ENCODE results near the gene HAUS7.

The HAUS7 gene

DNA sequence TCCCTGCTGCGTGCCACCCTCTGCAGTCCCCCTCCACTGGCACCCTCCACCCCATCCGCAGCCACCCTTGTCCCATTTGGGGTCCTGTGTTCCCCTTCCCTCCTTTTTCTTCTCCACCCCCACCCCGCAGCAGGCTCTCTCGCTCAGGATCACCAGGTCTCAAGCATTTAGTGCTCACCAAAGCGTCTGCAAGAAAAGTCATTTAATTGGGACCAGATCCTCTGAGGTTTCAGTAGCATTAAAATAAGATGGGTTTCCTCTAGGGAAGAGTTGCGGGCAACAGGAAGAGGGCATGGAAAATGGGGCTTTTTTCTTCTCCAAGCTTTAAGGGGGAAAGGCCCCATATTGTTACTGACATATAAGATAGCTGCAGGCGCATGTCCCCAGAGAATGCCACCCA lies 4.9 kb upstream of the HAUS7 start:
- no peak for FAIRE-seq
- TF ChIP-seq POLR2A (IDR thresholded peaks at IDR 0.05; ENCODE audit: low read depth, low read length) (no peak), TAF1 (IDR thresholded peaks at IDR 0.05; ENCODE audit: borderline replicate concordance, low read depth, low read length) (no peak), POLR2AphosphoS5 (IDR thresholded peaks at IDR 0.05; ENCODE audit: low read depth, low read length) (no peak)
- DNase-seq (ENCODE audit: insufficient read length) = no peak

DNA sequence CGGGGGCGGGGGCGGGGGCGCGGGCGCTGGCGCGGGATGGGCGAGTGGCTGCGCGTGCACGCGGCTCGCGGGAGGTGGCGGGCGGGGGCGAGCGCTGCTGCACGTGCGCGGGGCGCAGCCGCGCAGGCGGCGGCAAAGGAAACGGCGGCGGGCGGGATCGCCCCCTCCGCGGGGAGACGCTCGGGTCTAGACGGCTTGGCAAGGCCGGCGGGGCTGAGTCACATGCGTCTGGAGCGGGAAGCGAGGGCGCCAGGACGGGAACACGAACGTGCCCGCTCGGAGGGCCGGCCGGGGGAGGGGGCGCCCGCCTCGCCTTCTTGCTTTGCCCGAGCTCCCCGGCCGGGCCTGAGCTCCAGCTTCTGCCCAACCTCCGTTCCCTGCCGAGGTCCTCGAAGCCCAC lies 4.3 kb upstream of the HAUS7 start:
- DNase-seq (ENCODE audit: insufficient read length) (no peak), FAIRE-seq (no peak)
- no peak for TF ChIP-seq POLR2A (IDR thresholded peaks at IDR 0.05; ENCODE audit: low read depth, low read length)
- TF ChIP-seq TAF1 (IDR thresholded peaks at IDR 0.05; ENCODE audit: borderline replicate concordance, low read depth, low read length) = no peak
- no peak for TF ChIP-seq POLR2AphosphoS5 (IDR thresholded peaks at IDR 0.05; ENCODE audit: low read depth, low read length)

DNA sequence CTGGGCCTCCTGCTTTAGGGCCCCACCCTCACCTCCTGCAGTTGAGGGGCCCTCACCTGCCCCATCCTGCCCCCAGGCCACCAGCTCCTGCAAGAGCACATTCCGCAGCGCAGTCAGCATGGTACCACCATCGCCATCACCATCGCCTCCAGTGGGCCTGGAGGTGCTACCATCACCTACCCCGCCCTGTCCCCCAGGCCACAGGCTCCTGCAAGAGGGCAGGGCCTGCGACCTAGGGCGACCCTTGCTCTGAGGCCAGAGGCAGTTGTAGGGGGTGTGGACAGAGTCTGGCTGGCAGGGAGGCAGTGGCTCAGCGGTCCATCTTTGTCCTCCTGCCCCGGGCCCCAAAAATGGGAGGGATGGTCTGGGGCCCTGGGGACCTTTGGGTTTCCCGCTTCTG lies 3.9 kb upstream of the HAUS7 start:
- DNase-seq (ENCODE audit: insufficient read length) = no peak
- no peak for FAIRE-seq
- TF ChIP-seq POLR2AphosphoS5 (IDR thresholded peaks at IDR 0.05; ENCODE audit: low read depth, low read length) (no peak), POLR2A (IDR thresholded peaks at IDR 0.05; ENCODE audit: low read depth, low read length) (no peak), TAF1 (IDR thresholded peaks at IDR 0.05; ENCODE audit: borderline replicate concordance, low read depth, low read length) (no peak)

DNA sequence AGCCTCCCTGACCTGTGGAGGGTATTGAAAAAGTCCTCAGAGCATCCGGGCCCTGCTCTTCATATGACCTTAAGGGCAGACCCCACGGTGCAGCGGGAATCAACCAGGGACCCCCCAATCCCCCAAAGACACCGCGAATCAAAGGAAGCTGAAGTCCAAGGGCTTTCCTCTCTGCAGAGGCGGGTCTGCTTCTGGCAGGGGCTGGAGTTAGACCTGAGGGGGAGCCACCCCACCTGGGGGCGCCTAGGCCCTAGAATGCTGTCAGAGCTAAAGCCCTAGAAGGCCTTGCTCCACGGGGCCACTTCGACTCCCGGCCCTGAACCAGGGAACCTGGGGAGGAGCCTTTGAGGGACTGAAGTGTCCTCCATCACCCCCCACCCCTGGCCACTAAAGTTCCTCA lies 2.8 kb upstream of the HAUS7 start:
- no peak for TF ChIP-seq POLR2A (IDR thresholded peaks at IDR 0.05; ENCODE audit: low read depth, low read length)
- TF ChIP-seq POLR2AphosphoS5 (IDR thresholded peaks at IDR 0.05; ENCODE audit: low read depth, low read length) = no peak
- TF ChIP-seq TAF1 (IDR thresholded peaks at IDR 0.05; ENCODE audit: borderline replicate concordance, low read depth, low read length) = no peak
- FAIRE-seq (no peak), DNase-seq (ENCODE audit: insufficient read length) (no peak)

DNA sequence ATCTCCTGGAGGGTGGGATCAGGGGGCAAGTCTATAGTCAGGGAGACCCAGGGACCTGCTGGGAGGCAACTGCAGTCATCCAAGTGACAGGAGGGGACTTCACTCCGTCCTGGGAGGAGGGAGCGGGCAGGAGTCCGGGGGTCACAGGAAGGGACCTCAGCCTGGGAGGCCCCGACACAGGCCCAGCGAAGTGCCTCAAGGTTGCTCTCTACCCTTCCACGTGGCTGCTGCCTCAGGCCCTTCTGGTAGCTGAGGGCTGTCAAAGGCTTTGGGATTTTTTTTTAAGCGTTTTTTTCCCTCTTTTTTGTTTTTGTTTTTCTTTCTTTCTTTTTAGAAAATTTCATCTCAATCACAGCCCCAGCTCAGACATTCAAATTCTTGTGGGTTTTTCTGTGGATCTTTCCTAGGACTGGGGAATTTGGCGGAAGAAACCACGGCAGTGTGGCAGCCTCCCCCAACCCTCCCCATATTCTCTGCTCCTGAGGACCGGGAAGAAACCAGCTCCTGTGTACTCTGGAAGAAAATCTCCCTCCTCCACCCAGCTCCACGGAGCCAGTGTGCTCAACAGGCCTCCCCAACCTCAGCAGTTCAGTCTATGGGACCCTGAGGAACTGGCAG lies 1.4 kb upstream of the HAUS7 start:
- DNase-seq (ENCODE audit: insufficient read length) (no peak), FAIRE-seq (no peak)
- no peak for TF ChIP-seq TAF1 (IDR thresholded peaks at IDR 0.05; ENCODE audit: borderline replicate concordance, low read depth, low read length)

DNA sequence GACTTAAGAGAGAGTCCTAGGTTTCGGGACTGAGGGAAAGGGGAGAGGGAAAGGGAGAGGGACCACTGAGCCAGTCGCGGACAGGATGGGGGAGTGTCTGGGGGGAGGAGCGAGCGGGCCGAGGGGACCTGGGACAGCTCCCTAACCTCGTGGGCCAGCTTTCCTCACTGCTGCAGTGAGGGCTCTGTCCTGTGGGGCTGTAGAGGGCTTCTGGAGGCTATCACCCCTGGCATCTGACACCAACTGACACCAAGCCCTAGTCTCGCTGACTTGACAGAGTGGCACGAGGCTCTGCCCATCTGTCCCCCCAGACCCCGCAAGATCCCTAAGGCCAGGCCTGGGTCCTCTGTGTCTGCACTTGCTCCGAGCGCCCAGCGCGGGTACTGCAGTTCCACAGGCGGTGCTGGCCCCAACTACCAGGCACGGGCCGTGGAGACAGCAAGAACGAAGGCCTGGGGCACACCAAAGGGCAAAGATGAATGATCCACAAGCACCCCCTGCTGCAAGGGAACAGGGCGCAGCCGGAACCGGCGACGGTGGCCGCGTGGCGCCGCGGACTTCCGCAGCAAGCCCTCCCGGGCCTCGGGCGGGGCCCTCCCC lies 465 bp downstream of the HAUS7 start:
- DNase-seq (ENCODE audit: insufficient read length) = no peak
- FAIRE-seq = peak; percentile 50
- TF ChIP-seq POLR2AphosphoS5 (IDR thresholded peaks at IDR 0.05; ENCODE audit: low read depth, low read length) = no peak
- no peak for TF ChIP-seq POLR2A (IDR thresholded peaks at IDR 0.05; ENCODE audit: low read depth, low read length)
- TF ChIP-seq TAF1 (IDR thresholded peaks at IDR 0.05; ENCODE audit: borderline replicate concordance, low read depth, low read length) = no peak

DNA sequence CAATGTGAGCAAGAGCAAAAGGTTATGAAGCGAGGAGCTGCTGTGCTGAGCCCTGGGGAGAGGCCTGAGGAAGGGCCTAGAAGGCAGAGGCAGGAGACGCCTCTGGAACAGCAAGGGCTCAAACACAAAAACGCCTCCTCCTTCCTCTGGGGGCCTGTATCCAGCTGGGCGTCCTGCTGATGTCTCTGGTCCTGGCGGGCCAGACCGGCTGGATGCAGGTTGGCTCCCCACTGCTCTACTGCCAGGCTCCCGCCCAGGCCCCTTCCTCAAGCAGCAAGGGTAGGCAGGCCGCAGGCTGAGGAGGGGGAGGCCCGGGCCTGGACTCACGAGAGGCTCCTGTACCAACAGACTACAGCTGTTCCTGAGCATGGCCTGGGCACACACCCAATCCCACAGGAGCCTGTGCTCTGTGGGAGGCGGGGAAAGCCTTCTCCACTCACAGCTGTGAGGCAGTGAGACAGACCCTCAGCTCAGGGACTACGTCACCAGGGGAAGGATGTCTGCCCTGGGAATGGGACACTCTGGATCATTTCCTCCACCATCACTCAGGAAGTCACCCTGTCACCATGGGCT lies 2.3 kb downstream of the HAUS7 start:
- DNase-seq (ENCODE audit: insufficient read length) (no peak), FAIRE-seq (no peak)

DNA sequence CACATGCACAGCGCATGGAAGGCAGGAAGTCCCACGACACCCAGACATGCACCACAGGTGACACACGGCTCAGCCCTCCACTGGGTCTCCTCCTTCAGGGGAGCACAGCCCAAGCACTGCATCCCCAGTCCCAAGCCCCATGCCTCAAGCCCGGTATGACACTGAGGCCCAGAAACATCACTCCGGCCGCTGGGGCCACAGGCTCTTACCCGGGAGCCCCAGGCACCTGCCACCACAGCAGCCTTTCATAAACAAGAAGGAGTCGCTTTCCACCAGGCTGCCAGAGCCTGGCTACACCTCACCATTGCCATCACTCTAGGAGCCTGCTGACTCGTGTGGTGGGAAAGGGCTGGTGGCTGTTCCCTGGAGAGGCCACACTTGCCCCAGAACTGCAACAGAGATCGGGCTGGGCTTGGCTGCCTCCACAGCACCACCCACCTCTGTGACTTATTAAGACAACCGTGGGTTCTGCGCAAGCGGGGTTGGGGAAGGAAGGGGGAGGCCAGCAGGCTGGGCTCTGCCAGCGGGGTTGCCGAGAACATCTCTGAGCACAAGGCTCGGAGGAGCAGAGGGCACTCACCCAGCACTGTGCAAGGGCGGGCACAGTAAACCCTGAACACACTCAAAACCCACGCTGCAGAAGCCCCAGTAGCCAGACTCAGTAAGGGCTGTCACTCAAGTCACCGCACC lies 4.5 kb downstream of the HAUS7 start:
- FAIRE-seq = no peak
- no peak for DNase-seq (ENCODE audit: insufficient read length)
- TF ChIP-seq POLR2AphosphoS5 (IDR thresholded peaks at IDR 0.05; ENCODE audit: low read depth, low read length) = no peak
- TF ChIP-seq TAF1 (IDR thresholded peaks at IDR 0.05; ENCODE audit: borderline replicate concordance, low read depth, low read length) = no peak
- no peak for TF ChIP-seq POLR2A (IDR thresholded peaks at IDR 0.05; ENCODE audit: low read depth, low read length)

More for the DNA sequence above, 2.3 kb downstream of the HAUS7 start:
- TF ChIP-seq POLR2AphosphoS5 (IDR thresholded peaks at IDR 0.05; ENCODE audit: low read depth, low read length) (no peak), TAF1 (IDR thresholded peaks at IDR 0.05; ENCODE audit: borderline replicate concordance, low read depth, low read length) (no peak), POLR2A (IDR thresholded peaks at IDR 0.05; ENCODE audit: low read depth, low read length) (no peak)

DNA sequence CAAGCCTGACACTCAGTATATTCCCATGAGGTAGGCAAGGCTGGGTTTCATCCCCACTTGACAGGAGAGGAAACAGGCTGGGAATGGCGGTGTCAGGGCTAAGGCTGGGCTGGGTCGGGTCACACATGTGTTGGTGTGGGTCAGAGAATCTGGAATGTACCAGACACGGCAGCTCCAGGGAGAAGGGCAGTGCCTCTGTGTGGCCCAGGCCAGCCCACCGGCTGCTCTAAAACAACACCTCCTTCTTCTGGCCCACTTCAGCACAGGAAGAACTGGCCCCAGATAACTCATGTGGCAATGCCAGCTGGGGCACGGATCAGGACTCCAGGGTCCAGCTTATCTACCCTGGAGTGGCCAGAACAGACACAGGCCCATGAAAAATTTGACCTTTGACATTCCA lies 6.3 kb downstream of the HAUS7 start:
- no peak for DNase-seq (ENCODE audit: insufficient read length)
- no peak for FAIRE-seq
- TF ChIP-seq POLR2AphosphoS5 (IDR thresholded peaks at IDR 0.05; ENCODE audit: low read depth, low read length) = no peak
- TF ChIP-seq TAF1 (IDR thresholded peaks at IDR 0.05; ENCODE audit: borderline replicate concordance, low read depth, low read length) = no peak
- TF ChIP-seq POLR2A (IDR thresholded peaks at IDR 0.05; ENCODE audit: low read depth, low read length) = no peak

DNA sequence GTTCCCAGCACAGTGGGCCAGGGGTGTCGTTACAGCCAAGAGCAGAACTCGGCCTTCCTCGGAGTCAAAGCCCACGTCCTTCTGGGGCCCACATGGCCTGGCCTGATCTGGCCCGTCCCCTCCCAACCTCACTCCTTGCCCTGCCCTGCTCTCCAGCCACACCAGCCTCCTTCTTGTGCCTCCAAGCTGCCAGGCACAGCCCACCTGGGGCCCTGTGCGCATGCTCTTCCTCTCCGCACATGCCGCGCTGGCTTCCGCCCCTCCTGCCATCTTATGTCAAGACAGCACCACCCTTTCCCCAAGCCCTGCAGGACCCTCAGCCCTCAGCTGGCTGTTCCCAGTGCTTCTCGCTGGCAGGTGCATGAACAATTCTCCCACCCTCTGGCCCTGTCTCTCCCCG lies 6.8 kb downstream of the HAUS7 start:
- TF ChIP-seq POLR2A (IDR thresholded peaks at IDR 0.05; ENCODE audit: low read depth, low read length) = no peak
- TF ChIP-seq TAF1 (IDR thresholded peaks at IDR 0.05; ENCODE audit: borderline replicate concordance, low read depth, low read length) = no peak
- no peak for TF ChIP-seq POLR2AphosphoS5 (IDR thresholded peaks at IDR 0.05; ENCODE audit: low read depth, low read length)
- no peak for FAIRE-seq

DNA sequence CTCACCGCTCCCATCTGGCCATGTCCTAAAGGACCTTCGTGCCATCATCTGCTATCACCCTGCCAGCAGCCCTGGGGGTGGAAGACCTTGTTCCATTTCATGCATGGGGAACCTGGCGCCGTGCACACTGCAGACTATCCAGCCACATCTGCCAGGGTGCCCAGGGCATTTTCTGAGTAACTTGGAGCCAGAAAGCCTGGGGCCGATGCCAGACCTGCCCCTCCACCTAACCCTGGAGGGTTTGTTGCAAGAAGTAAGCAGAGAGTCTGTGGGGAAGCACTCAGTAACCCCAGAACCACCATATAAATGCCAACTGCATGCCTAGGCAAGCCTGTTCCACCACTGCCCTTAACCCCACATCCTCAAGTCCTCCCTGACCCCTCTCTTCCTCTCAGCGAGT lies 7.3 kb downstream of the HAUS7 start:
- FAIRE-seq = no peak
- no peak for DNase-seq (ENCODE audit: insufficient read length)
- TF ChIP-seq POLR2AphosphoS5 (IDR thresholded peaks at IDR 0.05; ENCODE audit: low read depth, low read length) = no peak
- TF ChIP-seq TAF1 (IDR thresholded peaks at IDR 0.05; ENCODE audit: borderline replicate concordance, low read depth, low read length) = no peak
- TF ChIP-seq POLR2A (IDR thresholded peaks at IDR 0.05; ENCODE audit: low read depth, low read length) = no peak

More for the DNA sequence above, 6.8 kb downstream of the HAUS7 start:
- no peak for DNase-seq (ENCODE audit: insufficient read length)

DNA sequence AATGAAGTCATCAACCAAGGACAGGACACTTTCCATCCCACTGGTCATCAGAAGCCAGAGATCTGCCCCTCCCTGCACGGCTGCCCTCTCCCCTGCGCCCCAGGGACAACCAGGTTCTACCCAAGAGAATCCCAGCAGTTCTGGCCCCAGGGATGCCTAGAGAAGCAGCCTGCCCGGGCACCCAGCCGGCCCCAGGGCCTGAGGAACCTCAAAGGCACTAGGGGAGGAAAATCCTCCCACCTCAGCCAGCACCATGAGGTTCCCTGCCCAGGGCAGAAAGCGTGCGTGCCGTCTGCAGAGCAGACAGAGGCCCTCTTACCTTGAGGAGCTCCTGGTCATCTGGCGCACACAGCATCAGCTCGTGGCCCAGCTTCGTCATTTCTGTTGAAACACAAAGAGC lies 8.1 kb downstream of the HAUS7 start:
- DNase-seq (ENCODE audit: insufficient read length) = no peak
- TF ChIP-seq POLR2A (IDR thresholded peaks at IDR 0.05; ENCODE audit: low read depth, low read length) (no peak), TAF1 (IDR thresholded peaks at IDR 0.05; ENCODE audit: borderline replicate concordance, low read depth, low read length) (no peak)
- FAIRE-seq = no peak
